ENCODE measurements around the gene ADD1.

The ADD1 gene

GRCh38 chr4:2805712-2806389, 37.8 kb upstream of the ADD1 start:
- no peak for DNase-seq

- no peak for DNase-seq
These were observed 37.0 kb upstream of the ADD1 start for GRCh38 chr4:2806390-2807355.

DNA sequence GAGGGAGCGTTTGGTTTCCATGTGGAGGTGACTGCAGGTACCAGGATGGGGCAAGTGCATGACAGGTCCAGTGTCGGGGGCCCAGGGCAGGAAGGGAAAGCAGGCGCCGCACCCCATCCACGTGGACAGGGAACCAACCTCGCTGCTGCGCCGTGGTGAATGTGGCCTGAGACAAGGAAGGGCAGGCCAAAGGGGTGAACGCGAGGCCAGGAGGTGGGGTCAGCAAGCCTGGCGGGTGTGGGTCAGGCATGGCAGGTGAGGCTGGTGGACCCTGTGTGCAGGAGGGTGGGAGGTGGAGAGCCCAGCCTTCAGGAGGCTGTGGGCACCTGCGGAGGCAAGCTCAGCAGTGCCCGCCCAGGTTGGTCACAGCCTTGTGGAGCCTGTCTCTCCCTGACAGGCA, 36.1 kb upstream of the ADD1 start:
- DNase-seq: no peak

GRCh38 chr4:2808001-2808400, 35.6 kb upstream of the ADD1 start:
- no peak for DNase-seq

GRCh38 chr4:2809610-2810180, 33.9 kb upstream of the ADD1 start:
- DNase-seq: no peak

GRCh38 chr4:2810388-2810787, 33.3 kb upstream of the ADD1 start:
- DNase-seq: no peak

DNA sequence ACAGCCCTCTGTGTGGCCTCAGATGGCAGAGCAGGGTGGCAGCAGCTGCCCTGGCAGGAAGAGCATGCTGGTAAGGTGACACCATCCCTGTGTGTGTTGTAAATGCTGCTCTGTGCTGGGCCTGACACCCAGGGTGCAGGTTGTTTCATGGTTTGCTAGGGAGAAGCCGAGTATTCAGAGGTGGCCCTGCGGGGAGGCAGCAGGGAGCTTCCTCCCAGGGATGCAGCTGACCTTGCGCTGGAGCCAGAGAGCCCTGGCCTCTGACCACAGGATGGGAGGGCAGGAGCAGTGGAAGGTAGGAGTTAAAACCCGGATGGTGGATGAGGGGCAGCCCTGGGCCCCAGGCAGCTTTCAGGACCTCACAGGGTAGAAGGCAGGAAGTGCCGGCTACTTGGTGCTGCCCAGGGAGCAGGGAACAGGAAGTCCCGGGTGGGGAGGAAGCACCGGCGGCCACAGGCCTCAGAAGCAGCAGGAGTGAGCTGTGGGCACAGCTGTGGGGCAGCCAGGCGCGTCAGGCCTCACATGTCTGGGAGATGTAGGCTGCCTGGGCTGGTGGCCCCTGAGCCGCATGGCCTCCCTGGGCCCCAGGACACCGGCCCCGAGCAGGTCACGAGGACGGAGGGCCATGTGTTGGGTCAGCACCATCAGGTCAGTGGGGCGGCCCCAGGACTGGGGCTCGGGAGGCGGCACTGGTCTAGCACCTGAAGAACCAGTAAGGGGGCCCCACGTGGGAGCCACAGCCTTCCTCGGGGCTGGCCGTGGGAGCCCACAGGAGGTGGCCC, 31.6 kb upstream of the ADD1 start:
- DNase-seq: peak; percentile 38 to 43

DNA sequence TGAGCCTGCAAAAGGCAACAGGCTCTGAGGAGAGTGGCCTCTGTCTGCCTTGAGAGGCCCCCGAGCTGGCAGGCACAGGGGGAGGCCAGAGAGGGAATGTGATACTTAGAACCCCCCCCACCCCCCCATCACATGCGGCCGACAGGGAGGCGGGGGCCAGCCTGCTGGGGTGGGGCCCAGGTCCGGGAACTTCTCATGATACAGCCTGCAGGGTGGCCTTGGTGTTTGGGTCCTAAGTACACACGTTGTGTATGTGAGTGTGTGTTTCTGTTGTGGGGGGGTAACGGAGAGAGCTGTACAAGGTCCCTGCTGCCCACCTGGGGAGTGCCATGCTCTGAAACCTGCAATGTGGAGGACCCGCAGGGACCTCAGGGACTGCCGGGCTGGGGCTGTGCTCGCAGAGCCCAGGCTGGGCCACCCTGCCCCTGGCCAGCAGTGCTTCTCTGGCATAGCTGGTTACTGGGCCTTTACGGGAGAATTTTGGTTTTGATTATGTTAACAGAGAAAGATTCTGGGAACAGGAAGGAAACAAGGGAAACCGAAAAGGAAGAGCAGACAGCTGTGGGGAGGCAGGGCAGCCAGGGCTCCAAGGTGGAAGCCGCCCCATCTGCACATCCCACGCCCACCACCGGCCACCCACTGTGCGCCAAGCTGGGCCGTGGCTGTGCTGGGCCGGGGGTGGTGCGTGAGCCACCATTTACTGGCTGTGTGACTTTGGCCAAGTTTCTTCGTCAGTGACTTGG, 30.9 kb upstream of the ADD1 start:
- no peak for DNase-seq

DNA sequence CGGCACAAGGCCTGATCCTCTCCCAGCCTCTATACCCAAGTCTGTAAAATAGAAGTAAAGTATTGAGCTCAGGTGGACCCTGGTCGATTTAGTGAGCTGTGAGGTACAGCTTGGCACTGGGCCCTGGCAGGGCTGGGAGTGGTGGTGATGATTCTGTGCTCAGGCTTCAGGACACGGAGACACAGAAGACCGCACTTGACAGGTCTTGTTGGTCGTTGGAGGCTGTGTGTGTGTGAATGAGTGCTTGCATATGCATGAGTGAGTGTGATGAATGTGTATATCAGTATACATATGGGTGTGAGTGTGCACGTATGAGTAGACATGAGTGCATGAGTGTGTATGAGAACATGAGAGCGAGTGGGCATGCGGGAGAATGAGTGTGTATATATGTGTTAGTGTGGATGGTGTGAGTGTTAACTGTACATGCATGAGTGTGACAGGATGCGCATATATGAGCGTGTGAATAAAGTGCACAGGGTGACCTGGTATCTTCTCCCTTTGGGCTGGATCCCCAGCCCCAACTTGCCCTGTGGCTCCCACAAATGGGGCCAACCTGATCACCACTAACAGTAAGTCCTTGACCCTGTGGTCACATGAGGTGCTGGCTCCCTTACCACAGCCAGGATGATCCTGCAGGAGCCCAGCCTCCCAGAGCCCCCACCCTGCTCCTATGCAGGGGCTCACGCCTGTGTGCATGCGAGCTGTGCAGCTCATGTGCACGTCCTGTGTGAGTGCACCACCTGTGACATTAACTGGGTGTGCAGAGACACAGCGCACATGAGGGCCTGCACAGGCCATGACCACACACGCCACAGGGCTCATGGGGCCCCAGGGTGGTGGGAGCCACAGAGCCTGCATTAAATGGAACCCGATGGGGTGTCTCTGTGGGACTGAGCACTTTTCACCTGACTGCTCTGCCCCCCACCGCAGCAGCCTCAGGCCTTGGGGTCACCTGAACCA, 29.9 kb upstream of the ADD1 start:
- no peak for DNase-seq

DNA sequence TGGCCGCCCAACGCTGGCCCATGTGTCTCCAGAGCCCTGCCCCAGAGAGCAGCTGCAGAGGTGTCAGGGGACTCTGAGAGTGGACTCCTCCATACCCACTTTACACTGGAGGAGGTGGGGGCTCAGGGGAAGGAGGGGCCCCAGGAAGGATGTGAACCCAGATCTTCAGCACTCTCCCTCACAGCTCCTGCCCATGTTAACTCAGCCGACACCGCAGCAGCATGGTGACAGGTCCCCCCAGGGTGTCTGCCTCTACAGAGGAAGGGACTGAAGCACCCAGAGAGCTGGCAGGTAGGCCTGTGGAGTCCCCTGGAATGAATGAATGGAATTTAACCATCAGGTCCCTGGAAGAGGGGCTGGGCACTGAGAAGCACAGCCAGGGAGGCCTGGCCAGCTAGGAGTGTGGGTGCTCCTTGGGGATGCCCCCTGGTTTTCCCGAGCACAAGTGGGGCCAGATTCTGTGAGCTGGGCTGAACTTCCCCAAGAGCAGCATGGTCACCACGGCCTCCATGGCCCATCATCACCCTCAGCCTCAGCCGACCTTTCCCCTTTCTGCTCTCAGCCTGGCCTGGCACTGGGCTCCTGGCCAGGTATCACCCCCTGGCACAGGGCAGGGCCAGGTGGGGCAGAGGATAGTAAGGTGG, 28.9 kb upstream of the ADD1 start:
- DNase-seq: no peak

DNA sequence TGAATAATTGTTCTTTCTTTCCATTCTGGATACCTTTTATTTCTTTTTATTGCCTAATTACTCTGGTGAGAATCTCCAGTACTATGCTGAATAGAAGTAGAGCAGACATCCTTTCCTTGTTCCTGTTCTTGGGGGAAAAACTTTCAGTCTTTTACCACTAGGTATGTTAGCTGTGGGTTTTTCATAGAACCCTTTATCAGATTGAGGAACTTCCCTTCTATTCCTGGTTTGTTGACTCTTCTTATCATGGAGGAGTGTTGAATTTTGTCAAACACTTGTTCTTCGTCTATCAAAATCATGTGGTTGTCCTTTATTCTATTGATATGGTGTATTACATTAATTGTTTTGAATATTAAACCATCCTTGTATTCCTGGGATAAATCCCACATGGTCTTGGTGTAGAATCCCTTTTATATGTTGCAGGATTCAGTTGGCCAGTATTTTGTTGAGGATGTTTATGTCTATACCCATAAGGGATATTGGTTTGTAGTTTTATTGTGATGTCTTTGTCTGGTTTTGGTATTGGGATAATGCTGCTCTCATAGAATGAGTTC, 27.2 kb upstream of the ADD1 start:
- no peak for DNase-seq

DNA sequence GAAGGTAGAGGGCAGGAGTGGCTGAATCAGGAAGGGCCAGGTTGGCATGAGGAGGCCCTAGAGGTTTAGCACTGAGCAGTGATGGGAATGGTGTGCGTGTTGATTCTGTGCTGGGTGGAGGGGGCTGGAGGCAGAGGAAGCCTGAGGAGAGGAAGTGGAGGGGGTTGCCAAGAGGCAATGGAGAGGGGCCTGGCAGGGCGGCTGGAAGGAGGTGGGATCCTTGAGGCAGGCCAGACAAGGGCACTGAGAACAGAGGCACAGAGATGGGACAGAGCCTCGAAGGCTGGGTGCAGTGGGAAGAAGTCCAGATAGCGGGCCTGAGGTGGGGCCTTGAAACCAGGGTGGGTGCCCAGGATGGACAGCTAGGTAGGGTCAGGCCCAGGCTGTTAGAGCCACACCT, 26.5 kb upstream of the ADD1 start:
- no peak for DNase-seq

DNA sequence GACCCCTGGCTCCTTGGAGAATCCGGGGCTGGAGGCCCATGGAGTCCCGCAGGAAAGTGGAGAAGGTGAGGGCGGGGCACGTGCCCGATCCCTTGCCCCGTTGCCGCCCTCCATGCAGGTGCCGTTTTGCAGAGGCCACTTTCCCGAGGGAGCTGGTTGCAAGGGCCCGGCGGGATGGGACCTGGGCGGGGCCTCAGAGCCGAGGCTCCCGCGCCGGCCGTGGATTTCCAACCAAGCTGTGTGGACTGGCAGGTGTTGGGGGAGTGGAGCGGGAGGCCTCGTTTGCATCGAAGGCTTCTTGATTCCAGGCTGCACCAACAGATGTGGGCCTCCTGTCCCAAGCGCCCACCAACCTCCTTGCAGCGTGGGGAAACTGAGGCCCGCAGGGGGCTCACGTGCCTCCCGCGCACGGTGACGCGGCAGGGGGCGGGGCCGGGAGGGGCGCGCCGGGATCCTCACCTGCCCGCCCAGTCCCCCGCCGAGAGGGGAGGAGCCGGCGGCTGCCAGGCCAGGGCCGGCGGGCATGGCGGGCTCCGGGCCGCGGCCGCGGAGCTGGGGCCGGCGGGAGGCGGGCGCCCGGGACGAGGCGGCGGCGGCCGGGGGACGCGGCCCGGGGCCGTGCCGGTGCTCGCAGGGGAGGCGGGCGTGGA, 25.8 kb upstream of the ADD1 start:
- no peak for DNase-seq

DNA sequence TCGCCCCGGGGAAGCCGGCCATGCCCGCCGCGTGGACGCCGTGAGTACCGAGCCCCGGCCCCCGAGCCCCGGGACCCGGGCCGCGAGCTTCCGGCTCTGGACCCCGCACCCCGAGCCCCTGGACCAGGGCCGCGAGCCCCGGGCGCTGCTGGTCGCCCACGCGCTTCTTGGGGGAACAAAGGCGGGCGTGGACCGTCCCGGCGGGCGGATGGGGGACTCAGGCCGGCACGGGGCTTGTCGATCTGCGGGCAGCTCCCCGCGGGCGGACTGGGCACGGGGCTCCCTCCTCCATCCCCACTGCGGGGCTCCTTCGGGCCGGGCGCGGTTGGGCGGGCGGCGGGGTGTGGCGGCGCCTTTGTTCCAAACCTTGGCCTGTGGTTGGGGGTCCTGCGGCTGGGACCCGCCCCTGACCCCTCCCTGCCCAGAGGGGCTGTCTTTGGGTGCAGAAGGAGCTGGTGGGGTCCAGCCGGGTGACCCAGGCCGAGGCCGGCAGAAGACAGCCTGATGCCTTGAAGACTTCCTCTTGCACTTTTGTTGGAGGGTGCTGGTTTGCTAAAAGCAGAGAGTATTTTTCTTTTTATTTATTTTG, 25.2 kb upstream of the ADD1 start:
- no peak for DNase-seq

- no peak for DNase-seq
These were observed 24.1 kb upstream of the ADD1 start for GRCh38 chr4:2819244-2820215.

DNA sequence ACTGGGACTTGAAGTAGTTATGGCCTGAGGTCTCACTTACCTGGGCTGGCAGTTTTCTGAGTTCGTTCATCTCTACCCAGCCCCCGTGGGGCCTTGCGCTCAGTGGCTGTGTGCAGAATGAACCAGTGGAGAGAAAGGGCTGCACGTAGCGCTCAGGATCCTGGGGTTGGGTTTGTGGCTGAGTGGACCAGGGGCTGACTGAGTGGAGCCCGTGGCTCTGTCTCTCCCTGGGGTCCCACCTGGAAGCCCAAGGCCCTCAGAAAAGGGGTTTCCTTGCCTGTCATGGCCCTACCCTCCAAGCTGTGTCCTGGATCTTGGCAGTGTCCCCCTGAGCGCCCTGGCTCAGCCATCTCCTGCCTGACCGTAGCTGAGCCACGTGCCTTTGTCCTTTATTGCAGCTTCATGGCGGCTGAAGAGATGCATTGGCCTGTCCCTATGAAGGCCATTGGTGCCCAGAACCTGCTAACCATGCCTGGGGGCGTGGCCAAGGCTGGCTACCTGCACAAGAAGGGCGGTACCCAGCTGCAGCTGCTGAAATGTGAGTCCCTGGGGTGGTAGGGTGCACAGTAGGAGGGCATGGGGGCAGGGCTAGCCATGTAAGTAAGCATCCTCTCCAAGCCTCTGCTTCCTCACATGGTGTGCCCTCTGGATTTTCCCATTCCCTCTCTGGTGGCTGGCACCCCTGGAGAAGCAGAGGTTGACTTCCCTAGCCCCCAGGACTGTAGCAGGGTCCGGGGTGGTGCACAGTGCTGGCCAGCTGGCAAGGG, 23.2 kb upstream of the ADD1 start:
- no peak for DNase-seq
